Measurements from ENCODE around the gene MESP1.

MESP1 gene

DNA sequence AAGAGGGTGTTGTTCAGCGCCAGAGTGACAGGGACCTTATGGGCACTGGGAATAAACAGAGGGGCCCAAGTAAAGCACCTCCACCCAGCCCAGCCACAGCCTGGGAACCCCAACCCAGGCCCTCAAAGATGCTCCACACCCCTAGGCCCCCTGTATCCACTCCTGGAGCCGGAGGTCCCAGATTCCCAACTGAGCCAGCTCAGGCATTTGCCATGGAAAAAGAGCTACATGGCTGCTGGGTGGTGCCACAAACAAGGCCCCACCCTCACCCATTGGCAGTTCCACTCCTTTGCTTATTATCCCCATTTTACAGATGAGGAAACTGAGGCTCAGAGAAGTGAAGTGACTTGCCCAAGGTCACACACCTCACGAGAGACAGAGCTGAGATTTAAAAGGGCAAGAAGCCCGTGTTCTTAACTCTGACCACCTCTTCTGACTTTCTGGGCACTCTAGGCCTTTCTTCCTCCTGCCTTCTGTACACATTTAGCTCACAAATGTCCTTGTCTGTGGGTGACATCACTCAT lies 46.7 kb upstream of the MESP1 start:
- Histone ChIP-seq H3K4me2 (ENCODE audit: insufficient read depth, low read length) (no peak overlapping the region), H3K9me3 (ENCODE audit: insufficient read depth, low read length, severe bottlenecking) (no peaks in the 10 kb centered on the region), H3K27ac (ENCODE audit: low read length) (no peak overlapping the region), H3K79me2 (ENCODE audit: insufficient read depth, low read length) (no peaks in the 10 kb centered on the region), H3K27me3 (ENCODE audit: insufficient read depth, low read length, poor library complexity) (no peaks in the 10 kb centered on the region), H3K4me3 (ENCODE audit: low read depth in 1 of 2, low read length in 2 of 2) (no peak overlapping the region), H3K4me1 (ENCODE audit: insufficient read depth, low read length) (no peaks in the 10 kb centered on the region), H2AFZ (ENCODE audit: low read depth, low read length) (no peak overlapping the region), H4K20me1 (ENCODE audit: insufficient read depth, low read length) (no peaks in the 10 kb centered on the region), H3K36me3 (ENCODE audit: insufficient read depth, low read length) (no peaks in the 10 kb centered on the region), H3K9ac (ENCODE audit: low read depth, low read length) (no peak overlapping the region)
- DNase-seq = no peak
- TF ChIP-seq, protein P1, sequence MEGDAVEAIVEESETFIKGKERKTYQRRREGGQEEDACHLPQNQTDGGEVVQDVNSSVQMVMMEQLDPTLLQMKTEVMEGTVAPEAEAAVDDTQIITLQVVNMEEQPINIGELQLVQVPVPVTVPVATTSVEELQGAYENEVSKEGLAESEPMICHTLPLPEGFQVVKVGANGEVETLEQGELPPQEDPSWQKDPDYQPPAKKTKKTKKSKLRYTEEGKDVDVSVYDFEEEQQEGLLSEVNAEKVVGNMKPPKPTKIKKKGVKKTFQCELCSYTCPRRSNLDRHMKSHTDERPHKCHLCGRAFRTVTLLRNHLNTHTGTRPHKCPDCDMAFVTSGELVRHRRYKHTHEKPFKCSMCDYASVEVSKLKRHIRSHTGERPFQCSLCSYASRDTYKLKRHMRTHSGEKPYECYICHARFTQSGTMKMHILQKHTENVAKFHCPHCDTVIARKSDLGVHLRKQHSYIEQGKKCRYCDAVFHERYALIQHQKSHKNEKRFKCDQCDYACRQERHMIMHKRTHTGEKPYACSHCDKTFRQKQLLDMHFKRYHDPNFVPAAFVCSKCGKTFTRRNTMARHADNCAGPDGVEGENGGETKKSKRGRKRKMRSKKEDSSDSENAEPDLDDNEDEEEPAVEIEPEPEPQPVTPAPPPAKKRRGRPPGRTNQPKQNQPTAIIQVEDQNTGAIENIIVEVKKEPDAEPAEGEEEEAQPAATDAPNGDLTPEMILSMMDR (IDR thresholded peaks at IDR 0.05; ENCODE audit: borderline replicate concordance, extremely low read depth, low read length, poor library complexity, severe bottlenecking) = no peak
- no peak for TF ChIP-seq EZH2 (IDR thresholded peaks at IDR 0.05; ENCODE audit: borderline replicate concordance, low read depth, low read length, severe bottlenecking)
- no peak for ATAC-seq (ENCODE audit: insufficient read depth, low read depth)

DNA sequence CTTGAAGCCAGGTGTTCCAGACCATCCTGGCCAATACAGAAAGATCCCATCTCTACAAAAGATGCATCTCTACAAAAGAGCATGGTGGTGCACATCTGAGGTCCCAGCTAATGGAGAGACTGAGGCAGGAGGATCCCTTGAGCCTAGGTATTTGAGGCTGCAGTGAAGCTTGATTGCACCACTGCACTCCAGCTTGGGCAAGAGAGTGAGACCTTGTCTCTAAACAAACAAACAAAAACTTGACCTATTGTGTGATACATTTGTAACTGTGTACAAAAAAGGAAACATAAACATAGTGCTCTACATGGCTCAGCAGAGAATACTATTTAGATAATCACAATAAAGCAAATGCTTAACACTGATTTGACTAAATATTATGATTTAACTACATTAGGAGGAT lies 44.9 kb upstream of the MESP1 start:
- H3K27me3 ChIP-seq (ENCODE audit: insufficient read depth, low read length, poor library complexity) = no peaks in the 10 kb centered on the region
- H3K27ac ChIP-seq (ENCODE audit: low read length) = no peak overlapping the region
- DNase-seq (no peak), ATAC-seq (ENCODE audit: insufficient read depth, low read depth) (no peak)
- TF ChIP-seq, protein P1 (IDR thresholded peaks at IDR 0.05; ENCODE audit: borderline replicate concordance, extremely low read depth, low read length, poor library complexity, severe bottlenecking) = no peak
- no peak for TF ChIP-seq EZH2 (IDR thresholded peaks at IDR 0.05; ENCODE audit: borderline replicate concordance, low read depth, low read length, severe bottlenecking)
- H3K4me3 ChIP-seq (ENCODE audit: low read depth in 1 of 2, low read length in 2 of 2) = no peak overlapping the region
- H3K36me3 ChIP-seq (ENCODE audit: insufficient read depth, low read length) = no peaks in the 10 kb centered on the region
- H3K9me3 ChIP-seq (ENCODE audit: insufficient read depth, low read length, severe bottlenecking) = no peaks in the 10 kb centered on the region
- no peak overlapping the region for H2AFZ ChIP-seq (ENCODE audit: low read depth, low read length)
- H3K9ac ChIP-seq (ENCODE audit: low read depth, low read length) = no peak overlapping the region
- H3K4me2 ChIP-seq (ENCODE audit: insufficient read depth, low read length) = no peak overlapping the region
- H3K79me2 ChIP-seq (ENCODE audit: insufficient read depth, low read length) = no peaks in the 10 kb centered on the region
- H3K4me1 ChIP-seq (ENCODE audit: insufficient read depth, low read length) = no peaks in the 10 kb centered on the region
- H4K20me1 ChIP-seq (ENCODE audit: insufficient read depth, low read length) = no peaks in the 10 kb centered on the region

DNA sequence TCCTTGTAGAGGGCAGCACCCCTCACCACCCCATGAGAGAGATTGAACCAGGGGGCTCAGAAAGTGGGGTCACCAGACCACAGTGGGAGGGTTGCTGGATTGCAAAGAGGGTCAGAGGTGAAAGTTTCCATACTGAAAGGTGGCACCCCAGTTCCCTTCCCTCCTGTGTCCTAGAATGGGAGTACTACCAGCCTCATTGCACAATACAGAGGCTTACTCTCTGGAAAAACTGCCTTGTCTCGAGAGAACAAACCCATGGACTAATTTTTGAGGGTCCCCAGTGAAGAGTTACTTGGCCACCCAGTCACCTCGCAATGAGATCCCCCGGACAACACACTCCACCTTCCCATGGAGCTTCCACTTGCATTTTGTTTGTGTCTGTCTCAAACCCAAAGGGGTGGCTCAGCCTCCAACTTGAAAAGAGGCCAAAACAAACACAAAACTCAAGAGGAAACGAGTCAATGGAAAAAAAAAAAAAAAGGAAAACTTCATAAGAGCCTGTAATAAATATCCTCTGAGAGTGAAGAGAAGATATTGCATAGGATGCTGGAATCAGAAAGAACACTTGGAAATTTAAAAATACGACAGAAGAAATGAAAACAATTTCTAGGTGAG lies 43.7 kb upstream of the MESP1 start:
- Histone ChIP-seq H3K79me2 (ENCODE audit: insufficient read depth, low read length) (no peaks in the 10 kb centered on the region), H4K20me1 (ENCODE audit: insufficient read depth, low read length) (no peaks in the 10 kb centered on the region), H3K27ac (ENCODE audit: low read length) (no peak overlapping the region), H3K4me1 (ENCODE audit: insufficient read depth, low read length) (no peaks in the 10 kb centered on the region), H3K36me3 (ENCODE audit: insufficient read depth, low read length) (no peaks in the 10 kb centered on the region), H3K9ac (ENCODE audit: low read depth, low read length) (no peak overlapping the region), H2AFZ (ENCODE audit: low read depth, low read length) (no peak overlapping the region), H3K4me3 (ENCODE audit: low read depth in 1 of 2, low read length in 2 of 2) (no peak overlapping the region), H3K4me2 (ENCODE audit: insufficient read depth, low read length) (no peak overlapping the region), H3K27me3 (ENCODE audit: insufficient read depth, low read length, poor library complexity) (no peaks in the 10 kb centered on the region), H3K9me3 (ENCODE audit: insufficient read depth, low read length, severe bottlenecking) (no peaks in the 10 kb centered on the region)
- ATAC-seq (ENCODE audit: insufficient read depth, low read depth) = no peak
- DNase-seq = no peak
- no peak for TF ChIP-seq EZH2 (IDR thresholded peaks at IDR 0.05; ENCODE audit: borderline replicate concordance, low read depth, low read length, severe bottlenecking)
- TF ChIP-seq, protein P1 (IDR thresholded peaks at IDR 0.05; ENCODE audit: borderline replicate concordance, extremely low read depth, low read length, poor library complexity, severe bottlenecking) = no peak
